Panc1 (cell line): ENCODE data around the gene TMEM106C. TPM values are rescaled to one million over a fixed set of nuclear protein-coding genes. Genes with fewer than 3 reads are reported as not detected.

Experiments
- ATAC-seq: fragments of 200-7000 bp; cut with Tn5 transposase; 2 replicates; pipeline ENCODE4 v1.9.1; 2020; ENCODE audit warnings: mild to moderate bottlenecking, moderate library complexity
- BruUV-seq: library from RNA; stranded (reverse); fragments of 400-500 nt; replicated peaks from 2 replicates; lab custom pipeline; 2021; lab: Mats Ljungman, UMichigan
- CTCF ChIA-PET: fragments of 300-600 bp; sonication (Branson Sonifier 250); formaldehyde crosslinking; loops from one replicate; lab custom pipeline; 2022; ENCODE audit warnings: antibody characterized with exemption; lab: Charles Lee
- POLR2A ChIA-PET: fragments of 300-600 bp; sonication (Branson Sonifier 250); formaldehyde crosslinking; loops from one replicate; lab custom pipeline; 2022; ENCODE audit warnings: antibody characterized with exemption; lab: Charles Lee
- DNase-seq: peaks from one replicate; pipeline ENCODE4 v3.0.0-alpha.2; 2010; ENCODE audit warnings: low read depth, low spot score
- H3K27ac ChIP-seq: 2 replicates; pipeline ENCODE4 v1.5.1; 2011; ENCODE audit warnings: mild to moderate bottlenecking, low read length, inconsistent platforms
- H3K27me3 ChIP-seq: fragments of 200-500 bp; sonication (Bioruptor generic); 2 replicates; pipeline ENCODE4 v1.6.0; 2014; ENCODE audit warnings: low read length, inconsistent platforms; ENCODE audit not compliant: control insufficient read depth, insufficient read depth
- H3K36me3 ChIP-seq: fragments of 200-500 bp; sonication (Bioruptor generic); 2 replicates; pipeline ENCODE4 v1.5.1; 2014; ENCODE audit warnings: inconsistent platforms, mild to moderate bottlenecking, low read length, moderate library complexity; ENCODE audit not compliant: control insufficient read depth, insufficient read depth
- H3K4me1 ChIP-seq: 2 replicates; pipeline ENCODE4 v1.5.1; 2011; ENCODE audit warnings: inconsistent platforms, mild to moderate bottlenecking, low read length, moderate library complexity; ENCODE audit not compliant: control insufficient read depth, insufficient read depth
- H3K4me3 ChIP-seq, 2 experiments: 2 replicates each; pipeline ENCODE4 v1.5.1; 2011 to 2012; ENCODE audit warnings: low read depth in 2 of 2, low read length in 2 of 2, mild to moderate bottlenecking in 2 of 2, inconsistent platforms in 1 of 2, moderate library complexity in 1 of 2
- H3K9me3 ChIP-seq: fragments of 200-500 bp; sonication (Bioruptor generic); 2 replicates; pipeline ENCODE4 v1.5.1; 2014; ENCODE audit warnings: low read depth, mild to moderate bottlenecking, inconsistent platforms, low read length, moderate library complexity; ENCODE audit not compliant: control insufficient read depth, insufficient read depth
- CTCF ChIP-seq: fragments of 450-650 bp; IDR thresholded peaks from 2 replicates; pipeline ENCODE4 v1.5.1; 2017; ENCODE audit warnings: mild to moderate bottlenecking
- POLR2AphosphoS5 ChIP-seq: IDR thresholded peaks from 2 replicates; pipeline ENCODE4 v1.6.1; 2012; ENCODE audit warnings: mild to moderate bottlenecking, low read depth, low read length, moderate library complexity
- REST ChIP-seq, 2 experiments: IDR thresholded peaks; 2 replicates each; pipeline ENCODE4 v1.6.1; 2011 to 2012; ENCODE audit warnings: low read depth in 2 of 2, control low read depth in 1 of 2, low read length in 1 of 2, mild to moderate bottlenecking in 1 of 2, moderate library complexity in 1 of 2; ENCODE audit not compliant: insufficient read depth in 1 of 2
- SIN3A ChIP-seq: IDR thresholded peaks from 2 replicates; pipeline ENCODE4 v1.6.1; 2012; ENCODE audit warnings: low read depth, mild to moderate bottlenecking, low read length, moderate library complexity, borderline replicate concordance; ENCODE audit not compliant: insufficient read depth
- TCF7L2 ChIP-seq: IDR thresholded peaks from 2 replicates; pipeline ENCODE4 v1.6.1; 2011; ENCODE audit warnings: mild to moderate bottlenecking, low read depth, low read length, inconsistent platforms
- in situ Hi-C: cut with HindIII; loops from 2 replicates; pipeline ENCODE4 v1.10.0; 2016; ENCODE audit warnings: low sequenced_read_pairs, low pct_unique_long_range_greater_than_20kb
- intact Hi-C: fragments of 100-400 bp; cut with micrococcal nuclease; formaldehyde crosslinking; loops from one replicate; pipeline ENCODE4 v1.10.0; 2022; ENCODE audit not compliant: unreplicated experiment
- total RNA-seq: library from RNA; stranded (reverse); gene quantifications from one replicate; pipeline ENCODE4 v1.2.1, GENCODE V29; 2021; ENCODE audit not compliant: unreplicated experiment

The TMEM106C gene
- total RNA-seq, 1 experiment from 2014 or later = 93.7 TPM

- no peaks in the 10 kb centered on the region for H3K9me3 ChIP-seq
- no peak overlapping the region for H3K4me3 ChIP-seq
- DNase-seq (no peak), ATAC-seq (no peak)
- no peaks in the 10 kb centered on the region for H3K36me3 ChIP-seq
- ChIA-PET CTCF (no interaction called here), POLR2A (no interaction called here)
- H3K27ac ChIP-seq = no peak overlapping the region
- H3K27me3 ChIP-seq = no peaks in the 10 kb centered on the region
- TF ChIP-seq REST (IDR thresholded peaks at IDR 0.05; ENCODE audit: insufficient read depth in 1 of 2, low read depth in 2 of 2, low read length in 1 of 2) = no peak
- no peak for TF ChIP-seq CTCF
- TF ChIP-seq POLR2AphosphoS5 = no peak
- TF ChIP-seq SIN3A = no peak
- no peak for TF ChIP-seq TCF7L2
- in situ Hi-C loops = no loop called here
- H3K4me1 ChIP-seq = no peaks in the 10 kb centered on the region
- BruUV-seq = no TSS peak
- intact Hi-C loops = no loop called here
Measured at GRCh38 chr12:47985596-47986290, 22.3 kb downstream of the TMEM106C start.

GRCh38 chr12:47986291-47986660 lies 22.9 kb downstream of the TMEM106C start:
- Histone ChIP-seq H3K9me3 (no peaks in the 10 kb centered on the region), H3K4me1 (no peaks in the 10 kb centered on the region), H3K27me3 (no peaks in the 10 kb centered on the region), H3K27ac (no peak overlapping the region), H3K36me3 (no peaks in the 10 kb centered on the region), H3K4me3 (no peak overlapping the region)
- CTCF ChIA-PET = no interaction called here
- DNase-seq (no peak), ATAC-seq (no peak)
- BruUV-seq = no TSS peak
- POLR2A ChIA-PET = no interaction called here
- in situ Hi-C loops = no loop called here
- TF ChIP-seq SIN3A (no peak), POLR2AphosphoS5 (no peak), TCF7L2 (no peak), CTCF (no peak), REST (IDR thresholded peaks at IDR 0.05; ENCODE audit: insufficient read depth in 1 of 2, low read depth in 2 of 2, low read length in 1 of 2) (no peak)
- intact Hi-C loops = no loop called here
